Liver (tissue), 9 donors: ENCODE data around the gene RPGRIP1. TPM values are rescaled to one million over a fixed set of nuclear protein-coding genes. Genes with fewer than 3 reads are reported as not detected.
"Not testable (repeated sequence)": the region's sequence is repeated elsewhere in the genome, so short reads cannot be mapped to it uniquely, and the experiment has no call there.

Source experiments
- DNase-seq: peaks from one replicate; pipeline ENCODE4 v3.0.0-alpha.2; 2017; ENCODE audit warnings: low spot score
- H3K27ac ChIP-seq, 2 donors: one replicate each; pipeline ENCODE4 v1.7.0; 2013; ENCODE audit warnings: inconsistent platforms in 2 of 2, low read length in 2 of 2, control low read depth in 1 of 2, low read depth in 1 of 2, mild to moderate bottlenecking in 1 of 2
- H3K27me3 ChIP-seq, 4 donors: one replicate each; pipeline versions ENCODE4 v1.6.1 to v1.7.0; 2013; ENCODE audit warnings: low read length in 3 of 4, inconsistent platforms in 1 of 4, mild to moderate bottlenecking in 1 of 4, moderate library complexity in 1 of 4; ENCODE audit not compliant: control insufficient read depth in 4 of 4, insufficient read depth in 4 of 4
- H3K36me3 ChIP-seq, 4 donors: one replicate each; pipeline versions ENCODE4 v1.6.1 to v1.7.0; 2013; ENCODE audit warnings: low read length in 3 of 4, mild to moderate bottlenecking in 3 of 4, low read depth in 1 of 4, moderate library complexity in 1 of 4; ENCODE audit not compliant: control insufficient read depth in 4 of 4, insufficient read depth in 3 of 4
- H3K4me1 ChIP-seq, 4 donors: one replicate each; pipeline versions ENCODE4 v1.6.1 to v1.7.0; 2013; ENCODE audit warnings: low read length in 3 of 4, mild to moderate bottlenecking in 3 of 4, moderate library complexity in 1 of 4; ENCODE audit not compliant: control insufficient read depth in 4 of 4, insufficient read depth in 4 of 4
- H3K4me3 ChIP-seq, 3 donors: one replicate each; pipeline versions ENCODE4 v1.6.1 to v1.7.0; 2013; ENCODE audit warnings: low read length in 3 of 3, control low read depth in 1 of 3, low read depth in 1 of 3, mild to moderate bottlenecking in 1 of 3
- H3K9ac ChIP-seq, 2 donors: one replicate each; pipeline ENCODE4 v1.7.0; 2013; ENCODE audit warnings: low read length in 2 of 2, mild to moderate bottlenecking in 2 of 2, moderate library complexity in 2 of 2, control low read depth in 1 of 2, low read depth in 1 of 2
- H3K9me3 ChIP-seq, 4 donors: one replicate each; pipeline versions ENCODE4 v1.6.1 to v1.7.0; 2013; ENCODE audit warnings: low read length in 3 of 4; ENCODE audit not compliant: control insufficient read depth in 4 of 4
- FOXA1 ChIP-seq: IDR thresholded peaks from 2 replicates; pipeline ENCODE4 v1.6.1; 2016; ENCODE audit warnings: antibody characterized with exemption
- FOXA2 ChIP-seq: IDR thresholded peaks from 2 replicates; pipeline ENCODE4 v1.6.1; 2016; ENCODE audit warnings: antibody characterized with exemption
- GABPA ChIP-seq, 2 donors: IDR thresholded peaks in 1 of 2; conservative IDR thresholded peaks in 1 of 2; 2 replicates each; pipeline ENCODE4 v1.6.1; 2016; ENCODE audit warnings: antibody characterized with exemption in 2 of 2, mild to moderate bottlenecking in 1 of 2, moderate library complexity in 1 of 2
- HNF4A ChIP-seq, 2 donors: conservative IDR thresholded peaks; 2 replicates each; pipeline ENCODE4 v1.6.1; 2016; ENCODE audit warnings: antibody characterized with exemption in 2 of 2, mild to moderate bottlenecking in 2 of 2
- HNF4G ChIP-seq: IDR thresholded peaks from 2 replicates; pipeline ENCODE4 v1.6.1; 2016; ENCODE audit warnings: antibody characterized with exemption
- RAD21 ChIP-seq, 2 donors: IDR thresholded peaks; 2 replicates each; pipeline ENCODE4 v1.6.1; 2016; ENCODE audit warnings: antibody characterized with exemption in 2 of 2, mild to moderate bottlenecking in 2 of 2
- YY1 ChIP-seq: IDR thresholded peaks from 2 replicates; pipeline ENCODE4 v1.6.1; 2016; ENCODE audit warnings: antibody characterized with exemption, mild to moderate bottlenecking
- WGBS: extraction: QIAGEN DNeasy Blood & Tissue Kit; methylation state at CpG from one replicate; pipeline ENCODE4 v1.1.7; 2013; 5-methylcytosine and 5-hydroxymethylcytosine counted together
- polyA plus RNA-seq, 2 donors: library from polyadenylated mRNA; stranded (reverse) in 1 of 2; unstranded in 1 of 2; fragments of 200-250 nt in 1 of 2; fragments of >200 nt in 1 of 2; fragmentation: Nextera tagmentation in 1 of 2; extraction: Ambion mirVana in 1 of 2; gene quantifications; one replicate each; pipeline versions ENCODE4 v1.2.1 to v1.2.3, GENCODE V29; 2013 to 2015
- total RNA-seq, 2 donors: library from RNA; depleted of rRNA; stranded (reverse); fragments of >200 nt; gene quantifications; one replicate each; pipeline ENCODE4 v1.2.3, GENCODE V29; 2014
- TF ChIP-seq, protein P1 (sequence below): fragments of 150-350 bp; IDR thresholded peaks from 2 replicates; pipeline ENCODE4 v1.5.1; 2017; ENCODE audit warnings: improper control_type of control experiment, low read depth, low read length; ENCODE audit not compliant: missing input control
- TF ChIP-seq, protein P2 (sequence below): IDR thresholded peaks from 2 replicates; pipeline ENCODE4 v1.6.1; 2016; ENCODE audit warnings: antibody characterized with exemption
- donor health status: healthy.
- donor health status: healthy.
- donor health status: healthy.
- donor health status: healthy.
- donor health status: healthy.

Gene RPGRIP1
- total and polyA plus RNA-seq, 4 donors, result 0.27 to 1.3 (median 0.40) TPM

DNA sequence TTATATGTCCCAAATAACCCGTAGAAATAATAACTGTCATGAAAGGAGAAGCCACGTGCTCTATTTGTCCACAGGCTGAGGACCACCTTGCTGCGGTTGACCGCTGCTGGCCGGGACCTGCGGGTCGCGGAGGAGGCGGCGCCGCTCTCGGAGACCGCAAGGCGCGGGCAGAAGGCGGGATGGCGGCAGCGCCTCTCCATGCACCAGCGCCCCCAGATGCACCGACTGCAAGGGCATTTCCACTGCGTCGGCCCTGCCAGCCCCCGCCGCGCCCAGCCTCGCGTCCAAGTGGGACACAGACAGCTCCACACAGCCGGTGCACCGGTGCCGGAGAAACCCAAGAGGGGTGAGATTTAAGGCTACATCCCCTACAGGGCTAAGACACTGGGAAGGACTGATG, 21.0 kb downstream of the RPGRIP1 start:
- no peak for TF ChIP-seq FOXA2
- peak in 1 of 2 donors; percentile 30 for TF ChIP-seq RAD21 (IDR thresholded peaks at IDR 0.05)

DNA sequence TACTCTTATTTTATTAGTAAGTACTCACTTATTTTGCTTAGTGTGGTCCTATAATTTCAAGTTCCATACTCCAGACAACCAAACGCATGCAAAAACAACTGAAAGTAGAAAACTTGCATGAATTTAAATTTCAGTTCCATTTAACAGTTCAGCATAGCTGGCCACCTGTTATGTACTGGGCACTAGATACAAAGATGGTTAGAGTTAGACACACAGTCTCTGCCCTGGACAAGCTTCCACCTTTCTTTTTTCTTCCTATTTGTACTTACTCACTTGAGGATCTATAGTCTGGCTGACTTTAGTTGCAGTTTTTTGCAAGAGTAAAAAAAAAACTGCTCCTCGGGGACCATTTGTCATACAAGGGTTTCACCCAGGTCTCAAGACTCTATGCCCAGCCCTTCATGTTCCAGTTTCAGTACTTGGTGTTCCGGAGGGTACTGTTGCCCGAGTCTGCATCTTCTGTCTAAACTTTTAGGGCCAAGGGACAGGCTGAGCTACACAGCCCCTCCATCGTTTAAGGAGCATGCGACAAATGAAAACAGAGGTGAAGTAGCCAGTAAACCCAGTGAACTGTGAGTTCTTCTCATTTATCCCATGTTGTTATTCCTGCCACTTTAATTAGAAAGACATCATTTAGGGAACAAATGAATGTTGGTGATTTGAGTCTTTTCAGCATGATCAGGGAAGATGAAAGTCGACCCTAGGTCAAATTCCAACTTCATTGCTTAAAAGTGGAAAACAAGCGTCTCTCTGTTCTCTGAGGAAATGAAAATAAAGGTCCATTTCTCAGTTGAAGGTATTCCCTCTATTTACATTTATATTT, 22.3 kb downstream of the RPGRIP1 start:
- DNase-seq, result no peak
- Histone ChIP-seq H3K27ac (no peak overlapping the region), H3K9ac (no peak overlapping the region), H3K36me3 (no peaks in the 10 kb centered on the region), H3K9me3 (no peaks in the 10 kb centered on the region), H3K27me3 (no peaks in the 10 kb centered on the region), H3K4me3 (no peak overlapping the region), H3K4me1 (peaks cover 0 to 5% (median 2%) of the 10 kb centered on the region in 4 donors)
- TF ChIP-seq GABPA (IDR thresholded peaks at IDR 0.05 in 1 of 2, conservative IDR thresholded peaks at IDR 0.05 in 1 of 2), result no peak
- no peak for TF ChIP-seq RAD21 (IDR thresholded peaks at IDR 0.05)
- TF ChIP-seq HNF4A (conservative IDR thresholded peaks at IDR 0.05), result peak; percentile 38 to 68
- TF ChIP-seq HNF4G, result peak; percentile 15
- TF ChIP-seq, protein P1, sequence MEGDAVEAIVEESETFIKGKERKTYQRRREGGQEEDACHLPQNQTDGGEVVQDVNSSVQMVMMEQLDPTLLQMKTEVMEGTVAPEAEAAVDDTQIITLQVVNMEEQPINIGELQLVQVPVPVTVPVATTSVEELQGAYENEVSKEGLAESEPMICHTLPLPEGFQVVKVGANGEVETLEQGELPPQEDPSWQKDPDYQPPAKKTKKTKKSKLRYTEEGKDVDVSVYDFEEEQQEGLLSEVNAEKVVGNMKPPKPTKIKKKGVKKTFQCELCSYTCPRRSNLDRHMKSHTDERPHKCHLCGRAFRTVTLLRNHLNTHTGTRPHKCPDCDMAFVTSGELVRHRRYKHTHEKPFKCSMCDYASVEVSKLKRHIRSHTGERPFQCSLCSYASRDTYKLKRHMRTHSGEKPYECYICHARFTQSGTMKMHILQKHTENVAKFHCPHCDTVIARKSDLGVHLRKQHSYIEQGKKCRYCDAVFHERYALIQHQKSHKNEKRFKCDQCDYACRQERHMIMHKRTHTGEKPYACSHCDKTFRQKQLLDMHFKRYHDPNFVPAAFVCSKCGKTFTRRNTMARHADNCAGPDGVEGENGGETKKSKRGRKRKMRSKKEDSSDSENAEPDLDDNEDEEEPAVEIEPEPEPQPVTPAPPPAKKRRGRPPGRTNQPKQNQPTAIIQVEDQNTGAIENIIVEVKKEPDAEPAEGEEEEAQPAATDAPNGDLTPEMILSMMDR, result no peak
- no peak for TF ChIP-seq YY1
- TF ChIP-seq FOXA1, result no peak
- TF ChIP-seq, protein P2, sequence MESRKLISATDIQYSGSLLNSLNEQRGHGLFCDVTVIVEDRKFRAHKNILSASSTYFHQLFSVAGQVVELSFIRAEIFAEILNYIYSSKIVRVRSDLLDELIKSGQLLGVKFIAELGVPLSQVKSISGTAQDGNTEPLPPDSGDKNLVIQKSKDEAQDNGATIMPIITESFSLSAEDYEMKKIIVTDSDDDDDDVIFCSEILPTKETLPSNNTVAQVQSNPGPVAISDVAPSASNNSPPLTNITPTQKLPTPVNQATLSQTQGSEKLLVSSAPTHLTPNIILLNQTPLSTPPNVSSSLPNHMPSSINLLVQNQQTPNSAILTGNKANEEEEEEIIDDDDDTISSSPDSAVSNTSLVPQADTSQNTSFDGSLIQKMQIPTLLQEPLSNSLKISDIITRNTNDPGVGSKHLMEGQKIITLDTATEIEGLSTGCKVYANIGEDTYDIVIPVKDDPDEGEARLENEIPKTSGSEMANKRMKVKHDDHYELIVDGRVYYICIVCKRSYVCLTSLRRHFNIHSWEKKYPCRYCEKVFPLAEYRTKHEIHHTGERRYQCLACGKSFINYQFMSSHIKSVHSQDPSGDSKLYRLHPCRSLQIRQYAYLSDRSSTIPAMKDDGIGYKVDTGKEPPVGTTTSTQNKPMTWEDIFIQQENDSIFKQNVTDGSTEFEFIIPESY, result no peak
- WGBS, result 73% methylated on average over 8 of the region's 8 CpGs

More for the DNA sequence above, 21.0 kb downstream of the RPGRIP1 start:
- peak overlapping the region; percentile 32 to 62 (median 49) for H3K4me3 ChIP-seq
- no peaks in the 10 kb centered on the region for H3K27me3 ChIP-seq
- WGBS, result 2% methylated on average over 30 of the region's 30 CpGs
- peak overlapping the region; percentile 47 to 53 for H3K9ac ChIP-seq
- no peaks in the 10 kb centered on the region for H3K9me3 ChIP-seq
- H3K27ac ChIP-seq, result no peak overlapping the region
- H3K4me1 ChIP-seq, result peaks cover 0 to 5% (median 2%) of the 10 kb centered on the region in 4 donors
- DNase-seq, result peak; percentile 40
- no peaks in the 10 kb centered on the region for H3K36me3 ChIP-seq

DNA sequence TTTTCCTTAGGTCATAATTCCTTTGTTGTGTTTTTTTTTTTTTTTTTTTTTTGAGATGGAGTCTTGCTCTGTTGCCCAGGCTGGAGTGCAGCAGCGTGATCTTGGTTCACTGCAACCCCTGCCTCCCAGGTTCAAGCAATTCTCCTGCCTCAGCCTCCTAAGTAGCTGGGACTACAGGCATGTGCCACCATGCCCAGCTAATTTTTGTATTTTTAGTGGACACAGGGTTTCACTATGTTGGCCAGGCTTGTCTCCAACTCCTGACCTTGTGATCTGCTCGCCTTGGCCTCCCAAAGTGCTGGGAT, 22.9 kb downstream of the RPGRIP1 start:
- peaks cover 0 to 10% (median 7%) of the 10 kb centered on the region in 4 donors for H3K4me1 ChIP-seq
- 91% methylated on average over 2 of the region's 2 CpGs for WGBS
- H3K36me3 ChIP-seq, DNase-seq, H3K27me3 ChIP-seq, H3K4me3 ChIP-seq, H3K27ac ChIP-seq, H3K9me3 ChIP-seq, H3K9ac ChIP-seq: not testable (repeated sequence)
